Gastroesophageal sphincter (tissue), 4 donors: ENCODE measurements around the gene NOD2. TPM values are rescaled to one million over a fixed set of nuclear protein-coding genes. Genes with fewer than 3 reads are reported as not detected.
A peak's percentile ranks its signal among the peaks of the same experiment; 100 is the strongest.

Experiments used
- ATAC-seq: fragments of 150-250 bp; one replicate; pipeline ENCODE4 v1.9.1; 2016; ENCODE audit warnings: mild to moderate bottlenecking, moderate library complexity
- H3K27ac ChIP-seq, 4 donors: fragments of 200-600 bp; sonication (generic) in 3 of 4; 1 replicate in 3 of 4; 2 replicates in 1 of 4; pipeline ENCODE4 v1.5.1; 2016 to 2019
- H3K27me3 ChIP-seq: fragments of 200-600 bp; sonication (generic); one replicate; pipeline ENCODE4 v1.5.1; 2019
- H3K36me3 ChIP-seq, 2 donors: fragments of 200-600 bp; sonication (generic); one replicate each; pipeline ENCODE4 v1.5.1; 2019; ENCODE audit warnings: control low read depth in 1 of 2
- H3K4me1 ChIP-seq, 3 donors: fragments of 200-600 bp; sonication (generic); 1 replicate in 2 of 3; 2 replicates in 1 of 3; pipeline ENCODE4 v1.5.1; 2016 to 2019; ENCODE audit warnings: control low read depth in 2 of 3
- H3K4me3 ChIP-seq, 2 donors: fragments of 200-600 bp; sonication (generic); one replicate each; pipeline ENCODE4 v1.5.1; 2019; ENCODE audit warnings: mild to moderate bottlenecking in 1 of 2, moderate library complexity in 1 of 2
- H3K9me3 ChIP-seq, 3 donors: fragments of 200-600 bp; sonication (generic); one replicate each; pipeline ENCODE4 v1.5.1; 2017 to 2019; ENCODE audit warnings: control low read depth in 2 of 3
- EP300 ChIP-seq: sonication (generic); formaldehyde crosslinking; IDR thresholded peaks from one replicate; pipeline ENCODE4 v1.6.1; 2017; ENCODE audit warnings: antibody characterized with exemption, mild to moderate bottlenecking
- POLR2A ChIP-seq, 2 donors: fragments of 450-650 bp; IDR thresholded peaks; one replicate each; pipeline ENCODE4 v1.6.1; 2017; ENCODE audit warnings: antibody characterized with exemption in 2 of 2, mild to moderate bottlenecking in 2 of 2, moderate library complexity in 1 of 2
- POLR2AphosphoS5 ChIP-seq: sonication (generic); formaldehyde crosslinking; IDR thresholded peaks from one replicate; pipeline ENCODE4 v1.6.1; 2017; ENCODE audit warnings: antibody characterized with exemption
- WGBS, 2 donors: methylation state at CpG; one replicate each; pipeline ENCODE4 v1.1.5; 2018; ENCODE audit warnings: low coverage in 1 of 2; 5-methylcytosine and 5-hydroxymethylcytosine counted together
- total RNA-seq, 4 donors: library from RNA; depleted of rRNA; stranded (reverse); fragments of >200 nt; gene quantifications; one replicate each; pipeline ENCODE4 v1.1.0, GENCODE V29; 2016
- TF ChIP-seq, protein P1 (sequence below), 4 experiments: fragments of 200-600 bp in 2 of 4; fragments of 450-650 bp in 2 of 4; sonication (generic) in 1 of 4; IDR thresholded peaks; one replicate each; pipeline ENCODE4 v1.5.1; 2017 to 2019; ENCODE audit warnings: antibody characterized with exemption in 4 of 4, mild to moderate bottlenecking in 2 of 4, moderate library complexity in 2 of 4

The NOD2 gene
- total RNA-seq, 4 donors from 2014 or later, result 0.82 to 5.9 (median 3.5) TPM

DNA sequence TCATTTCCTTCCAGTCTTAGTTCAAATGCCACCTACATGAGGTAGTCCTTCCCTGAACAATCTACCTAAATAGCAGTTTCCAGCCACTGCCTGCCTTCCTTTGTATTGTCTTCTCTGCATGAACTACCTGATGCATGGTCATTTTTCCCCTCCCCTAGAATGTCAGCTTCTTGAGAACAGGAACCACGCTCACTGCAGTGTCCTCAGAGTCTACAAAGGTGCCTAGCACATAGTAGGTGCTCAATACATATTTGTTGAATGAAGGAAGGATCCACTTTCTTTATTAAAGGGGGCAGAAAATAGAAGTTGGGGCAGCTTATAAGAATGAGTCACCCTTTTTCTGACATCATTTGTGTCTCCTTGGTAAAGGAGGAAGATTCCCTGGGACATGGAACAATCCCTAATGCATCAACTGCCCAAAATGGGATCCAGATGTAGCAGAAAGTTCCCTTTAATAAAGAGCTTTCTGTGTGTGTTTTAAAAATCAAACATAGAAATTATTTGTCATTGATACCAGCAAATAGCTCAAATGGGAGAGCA is 44.1 kb downstream of the NOD2 start:
- Histone ChIP-seq H3K4me1 (peaks cover 0 to 17% (median 0%) of the 10 kb centered on the region in 3 donors), H3K36me3 (no peaks in the 10 kb centered on the region), H3K27ac (no peak overlapping the region), H3K9me3 (no peaks in the 10 kb centered on the region), H3K4me3 (no peak overlapping the region), H3K27me3 (no peaks in the 10 kb centered on the region)
- ATAC-seq, result no peak
- no peak for TF ChIP-seq EP300
- no peak for TF ChIP-seq POLR2AphosphoS5
- no peak for TF ChIP-seq POLR2A (IDR thresholded peaks at IDR 0.05)
- TF ChIP-seq, protein P1, sequence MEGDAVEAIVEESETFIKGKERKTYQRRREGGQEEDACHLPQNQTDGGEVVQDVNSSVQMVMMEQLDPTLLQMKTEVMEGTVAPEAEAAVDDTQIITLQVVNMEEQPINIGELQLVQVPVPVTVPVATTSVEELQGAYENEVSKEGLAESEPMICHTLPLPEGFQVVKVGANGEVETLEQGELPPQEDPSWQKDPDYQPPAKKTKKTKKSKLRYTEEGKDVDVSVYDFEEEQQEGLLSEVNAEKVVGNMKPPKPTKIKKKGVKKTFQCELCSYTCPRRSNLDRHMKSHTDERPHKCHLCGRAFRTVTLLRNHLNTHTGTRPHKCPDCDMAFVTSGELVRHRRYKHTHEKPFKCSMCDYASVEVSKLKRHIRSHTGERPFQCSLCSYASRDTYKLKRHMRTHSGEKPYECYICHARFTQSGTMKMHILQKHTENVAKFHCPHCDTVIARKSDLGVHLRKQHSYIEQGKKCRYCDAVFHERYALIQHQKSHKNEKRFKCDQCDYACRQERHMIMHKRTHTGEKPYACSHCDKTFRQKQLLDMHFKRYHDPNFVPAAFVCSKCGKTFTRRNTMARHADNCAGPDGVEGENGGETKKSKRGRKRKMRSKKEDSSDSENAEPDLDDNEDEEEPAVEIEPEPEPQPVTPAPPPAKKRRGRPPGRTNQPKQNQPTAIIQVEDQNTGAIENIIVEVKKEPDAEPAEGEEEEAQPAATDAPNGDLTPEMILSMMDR (IDR thresholded peaks at IDR 0.05), result no peak
- WGBS, 2 donors, result 67% methylated on average over 1 of the region's 1 CpG; no CpG with 5 or more reads in 1 of the 2 donors

DNA sequence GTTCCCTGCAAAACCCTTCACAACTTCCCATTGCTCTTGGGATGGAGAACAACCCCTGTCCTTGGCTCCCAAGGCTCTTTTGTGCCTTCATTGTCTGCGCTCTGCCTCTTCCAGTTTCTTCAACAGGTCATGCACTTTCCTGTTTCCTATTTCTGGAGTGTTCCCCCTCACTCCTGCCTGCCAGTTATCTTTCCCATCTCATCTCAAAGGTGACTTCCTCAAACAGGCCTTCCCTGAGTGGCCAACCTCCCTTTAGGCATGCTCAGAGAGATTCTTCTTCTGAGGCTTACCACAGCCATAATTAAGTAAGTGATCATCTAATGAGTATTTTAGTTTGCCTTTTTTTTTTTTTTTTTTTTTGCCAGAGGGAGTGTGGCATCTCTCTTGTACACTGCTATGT is 45.6 kb downstream of the NOD2 start:
- TF ChIP-seq EP300, result no peak
- Histone ChIP-seq H3K4me1 (peaks cover 0 to 24% (median 12%) of the 10 kb centered on the region in 3 donors), H3K4me3 (no peak overlapping the region), H3K27me3 (no peaks in the 10 kb centered on the region), H3K36me3 (no peaks in the 10 kb centered on the region), H3K9me3 (no peaks in the 10 kb centered on the region), H3K27ac (no peak overlapping the region)
- ATAC-seq, result no peak
- 93 to 100% methylated on average over 1 of the region's 1 CpG for WGBS, 2 donors

DNA sequence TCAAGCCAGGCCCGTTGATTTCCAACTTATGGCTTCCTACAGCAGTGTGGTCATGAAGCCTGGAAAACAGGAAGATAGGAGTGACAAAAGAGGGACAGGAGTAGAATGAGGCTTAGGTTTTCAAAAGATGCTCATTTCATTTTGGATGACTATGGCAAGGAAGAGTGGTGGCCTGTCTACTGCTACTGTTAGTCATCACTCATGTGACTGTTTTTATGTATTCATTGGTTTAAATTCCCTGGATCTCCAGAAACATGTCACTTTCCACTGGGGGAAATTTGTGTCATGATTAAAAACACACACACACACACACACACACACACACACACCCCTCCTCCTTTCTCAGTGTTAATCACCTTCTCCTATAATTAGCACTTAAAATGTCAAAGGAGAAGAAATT is 47.3 kb downstream of the NOD2 start:
- 90 to 100% methylated on average over 1 of the region's 1 CpG for WGBS, 2 donors
- peaks cover 0 to 41% (median 15%) of the 10 kb centered on the region in 3 donors for H3K4me1 ChIP-seq
- peaks cover 0 to 4% of the 10 kb centered on the region in 2 donors for H3K36me3 ChIP-seq
- H3K9me3 ChIP-seq, result no peaks in the 10 kb centered on the region
- ATAC-seq, result no peak
- H3K27ac ChIP-seq, result peak overlapping the region in 3 of 4 donors; percentile 68 to 93 (median 78)
- TF ChIP-seq, protein P1 (IDR thresholded peaks at IDR 0.05), result no peak
- TF ChIP-seq EP300 (no peak), POLR2A (IDR thresholded peaks at IDR 0.05) (no peak), POLR2AphosphoS5 (no peak)
- H3K4me3 ChIP-seq, result no peak overlapping the region
- H3K27me3 ChIP-seq, result no peaks in the 10 kb centered on the region

DNA sequence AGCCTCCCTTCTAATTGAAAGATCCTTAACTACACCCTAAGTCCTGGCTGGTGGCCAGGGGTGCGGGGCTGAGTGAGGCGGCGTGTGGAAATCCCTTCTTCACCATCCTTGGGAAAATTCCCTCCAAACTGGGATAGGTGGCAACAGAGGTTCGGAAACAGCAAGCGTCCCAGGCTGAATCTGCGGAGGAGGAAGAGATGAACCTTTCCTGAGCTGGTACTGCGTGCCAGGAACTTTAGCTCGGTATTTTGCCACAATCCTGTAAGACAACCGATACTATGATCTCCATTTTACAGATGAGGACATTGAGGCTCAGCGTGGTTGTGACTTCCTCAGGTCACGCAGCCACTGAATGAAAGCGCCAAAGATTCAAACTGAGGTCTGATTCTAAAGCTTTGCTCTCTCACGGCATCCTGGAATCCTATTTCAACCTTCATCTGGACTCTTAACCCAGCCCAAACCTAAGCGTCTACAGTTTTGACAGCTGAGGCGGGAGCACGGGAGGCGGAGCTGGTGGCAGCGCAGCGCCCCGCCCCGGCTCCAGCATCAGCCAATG is 47.9 kb downstream of the NOD2 start:
- Histone ChIP-seq H3K27ac (peak overlapping the region; percentile 8 to 93 (median 73)), H3K27me3 (no peaks in the 10 kb centered on the region)
- TF ChIP-seq POLR2A (IDR thresholded peaks at IDR 0.05) (no peak), POLR2AphosphoS5 (no peak), EP300 (no peak)
- TF ChIP-seq, protein P1 (IDR thresholded peaks at IDR 0.05), result no peak

DNA sequence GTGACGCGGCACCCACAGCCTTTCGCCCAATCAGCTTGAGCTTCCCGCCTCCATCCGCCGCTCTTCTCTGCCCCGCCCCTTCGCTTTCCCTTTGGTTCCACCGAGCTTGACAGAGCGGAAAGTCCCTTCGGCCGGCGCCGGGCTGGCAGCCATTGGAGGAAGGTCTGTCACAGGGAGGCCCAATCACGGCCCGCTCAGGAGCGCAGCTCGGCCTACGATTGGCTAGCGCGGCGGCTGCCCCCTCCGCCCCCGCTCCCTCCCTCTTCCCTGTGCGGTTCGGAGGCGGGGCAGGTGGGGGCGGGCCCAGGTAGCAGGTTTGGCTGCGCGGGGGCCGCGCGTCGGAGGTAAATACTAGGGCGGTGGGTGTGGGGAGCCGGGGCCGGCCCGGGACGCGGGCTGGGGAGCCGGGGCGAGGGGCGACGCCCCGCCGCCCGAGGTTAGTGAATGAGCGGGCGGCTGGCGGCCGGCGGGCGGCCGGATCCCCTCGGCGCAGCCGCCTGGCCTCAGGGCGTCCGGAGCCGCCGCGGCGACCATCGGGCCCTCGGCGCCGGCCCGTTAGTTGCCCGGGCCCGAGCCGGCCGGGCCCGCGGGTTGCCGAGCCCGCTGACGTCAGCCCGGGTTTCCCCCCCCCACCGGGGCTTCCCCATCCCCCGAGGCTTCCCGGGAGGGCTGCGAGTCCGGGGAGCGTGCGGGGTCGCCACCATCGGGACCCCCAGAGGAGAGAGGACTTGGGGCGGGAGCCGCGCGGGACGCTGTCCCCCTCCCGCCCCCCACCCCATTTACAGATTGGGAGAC is 48.6 kb downstream of the NOD2 start, which contains the start of gene CYLD:
CYLD (plus strand) TSS at position 306 of the 795 bp plus-strand sequence. CDS start 7,613 bp downstream, outside the sequence.
- no peaks in the 10 kb centered on the region for H3K9me3 ChIP-seq
- peaks cover 0 to 49% (median 15%) of the 10 kb centered on the region in 3 donors for H3K4me1 ChIP-seq
- peak within 1 kb of the TSS; percentile 86 to 96 for H3K4me3 ChIP-seq
- H3K36me3 ChIP-seq, result peaks cover 0 to 9% of the 10 kb centered on the region in 2 donors
- peak; percentile 99 for ATAC-seq
- no peaks in the 10 kb centered on the region for H3K27me3 ChIP-seq
- TF ChIP-seq POLR2A (IDR thresholded peaks at IDR 0.05) (peak; percentile 45 to 77), POLR2AphosphoS5 (peak; percentile 70), EP300 (no peak)
- H3K27ac ChIP-seq, result peak within 1 kb of the TSS; percentile 80 to 93 (median 91)
- WGBS, 2 donors, result 0% methylated on average over 2 of the region's 93 CpGs; no CpG with 5 or more reads in 1 of the 2 donors

More for the DNA sequence above, 47.9 kb downstream of the NOD2 start:
- H3K9me3 ChIP-seq, result no peaks in the 10 kb centered on the region
- ATAC-seq, result no peak
- peak overlapping the region; percentile 28 to 96 for H3K4me3 ChIP-seq
- H3K4me1 ChIP-seq, result peaks cover 0 to 46% (median 15%) of the 10 kb centered on the region in 3 donors
- peaks cover 0 to 9% of the 10 kb centered on the region in 2 donors for H3K36me3 ChIP-seq
- 2 to 12% methylated on average over 3 to 11 of the region's 21 CpGs for WGBS, 2 donors
